Mesendoderm (in vitro differentiated cells): ENCODE measurements around the gene EFCAB6.

Source experiments
- DNase-seq: peaks from one replicate; pipeline ENCODE4 v3.0.0; 2013
- H2AK5ac ChIP-seq: 2 replicates; pipeline ENCODE4 v1.6.1; 2013; ENCODE audit warnings: low read length, inconsistent platforms
- H2BK120ac ChIP-seq: 2 replicates; pipeline ENCODE4 v1.6.1; 2013; ENCODE audit warnings: low read depth, mild to moderate bottlenecking, low read length, moderate library complexity, mixed read lengths
- H2BK15ac ChIP-seq: replicated peaks from 2 replicates; pipeline ENCODE4 v1.6.1; 2013; ENCODE audit warnings: low read depth, mild to moderate bottlenecking, moderate library complexity
- H2BK5ac ChIP-seq: 2 replicates; pipeline ENCODE4 v1.6.1; 2013; ENCODE audit warnings: low read length, inconsistent platforms
- H3K18ac ChIP-seq: 2 replicates; pipeline ENCODE4 v1.6.1; 2013; ENCODE audit warnings: mild to moderate bottlenecking, low read length, mixed read lengths
- H3K23ac ChIP-seq: one replicate; pipeline ENCODE4 v1.6.1; 2013; ENCODE audit warnings: low read length
- H3K27ac ChIP-seq: 2 replicates; pipeline ENCODE4 v1.5.1; 2013; ENCODE audit warnings: low read depth, mild to moderate bottlenecking, inconsistent platforms, low read length, moderate library complexity
- H3K27me3 ChIP-seq: 2 replicates; pipeline ENCODE4 v1.6.1; 2013; ENCODE audit warnings: low read length, control low read depth, mild to moderate bottlenecking, inconsistent platforms; ENCODE audit not compliant: insufficient read depth, poor library complexity
- H3K36me3 ChIP-seq: 2 replicates; pipeline ENCODE4 v1.6.1; 2013; ENCODE audit warnings: low read length, inconsistent platforms; ENCODE audit not compliant: control insufficient read depth, insufficient read depth
- H3K4ac ChIP-seq: one replicate; pipeline ENCODE4 v1.6.1; 2013; ENCODE audit warnings: low read depth, mild to moderate bottlenecking, low read length, moderate library complexity
- H3K4me1 ChIP-seq: 2 replicates; pipeline ENCODE4 v1.6.1; 2013; ENCODE audit warnings: low read depth, low read length, inconsistent platforms; ENCODE audit not compliant: control insufficient read depth
- H3K4me2 ChIP-seq: 2 replicates; pipeline ENCODE4 v1.6.1; 2013; ENCODE audit warnings: low read length
- H3K4me3 ChIP-seq: 2 replicates; pipeline ENCODE4 v1.5.1; 2013; ENCODE audit warnings: mild to moderate bottlenecking, low read length
- H3K56ac ChIP-seq: one replicate; pipeline ENCODE4 v1.6.1; 2013; ENCODE audit warnings: low read length
- H3K79me1 ChIP-seq: 2 replicates; pipeline ENCODE4 v1.6.1; 2013; ENCODE audit warnings: low read length, inconsistent platforms
- H3K79me2 ChIP-seq: 2 replicates; pipeline ENCODE4 v1.6.1; 2013; ENCODE audit warnings: mild to moderate bottlenecking, low read length; ENCODE audit not compliant: control insufficient read depth, insufficient read depth
- H3K9ac ChIP-seq: 2 replicates; pipeline ENCODE4 v1.6.1; 2013; ENCODE audit warnings: low read length, inconsistent platforms
- H4K5ac ChIP-seq: one replicate; pipeline ENCODE4 v1.6.1; 2013; ENCODE audit warnings: low read length
- H4K8ac ChIP-seq: one replicate; pipeline ENCODE4 v1.6.1; 2013; ENCODE audit warnings: low read depth, mild to moderate bottlenecking, control low read depth, low read length, moderate library complexity
- WGBS: extraction: QIAGEN DNeasy Blood & Tissue Kit; methylation state at CpG from one replicate; pipeline ENCODE4 v1.1.7; 2013; ENCODE audit warnings: low lambda C conversion rate, missing lambda C conversion rate; ENCODE audit not compliant: insufficient coverage; ENCODE audit errors: extremely low coverage; 5-methylcytosine and 5-hydroxymethylcytosine counted together

EFCAB6 gene

DNA sequence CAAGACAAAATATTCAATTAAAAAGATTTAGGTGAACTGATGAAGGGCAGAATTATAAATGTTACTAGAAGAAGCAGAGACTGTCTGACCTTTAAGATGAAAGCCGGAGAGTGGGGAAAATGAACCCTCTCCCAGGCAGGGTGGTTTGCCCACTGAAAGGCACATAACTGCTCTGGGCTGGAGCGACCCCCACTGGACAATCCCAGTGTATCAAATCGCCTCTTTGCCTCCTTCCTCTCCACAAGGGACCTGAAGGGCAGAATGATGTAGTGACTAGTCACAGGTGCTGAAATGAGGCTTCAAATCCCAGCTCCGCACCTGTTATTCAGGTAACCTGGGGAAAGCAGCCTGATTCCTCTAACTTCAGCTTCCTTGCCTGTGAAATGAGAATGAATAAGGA lies 69.0 kb downstream of the EFCAB6 start:
- Histone ChIP-seq H3K79me1 (no peaks in the 10 kb centered on the region), H2BK15ac (no peak overlapping the region), H3K27me3 (no peaks in the 10 kb centered on the region), H3K36me3 (no peaks in the 10 kb centered on the region), H2BK120ac (no peak overlapping the region), H3K4me2 (no peak overlapping the region), H3K4ac (no peak overlapping the region), H3K23ac (no peak overlapping the region), H4K5ac (no peak overlapping the region), H3K56ac (no peak overlapping the region), H4K8ac (no peak overlapping the region), H2BK5ac (no peak overlapping the region), H3K4me1 (no peaks in the 10 kb centered on the region), H3K27ac (no peak overlapping the region), H3K4me3 (no peak overlapping the region), H2AK5ac (no peak overlapping the region), H3K18ac (no peak overlapping the region), H3K9ac (no peak overlapping the region), H3K79me2 (no peaks in the 10 kb centered on the region)
- WGBS = no CpG with 5 or more reads among the region's 4 CpGs
- DNase-seq = peak; percentile 56

DNA sequence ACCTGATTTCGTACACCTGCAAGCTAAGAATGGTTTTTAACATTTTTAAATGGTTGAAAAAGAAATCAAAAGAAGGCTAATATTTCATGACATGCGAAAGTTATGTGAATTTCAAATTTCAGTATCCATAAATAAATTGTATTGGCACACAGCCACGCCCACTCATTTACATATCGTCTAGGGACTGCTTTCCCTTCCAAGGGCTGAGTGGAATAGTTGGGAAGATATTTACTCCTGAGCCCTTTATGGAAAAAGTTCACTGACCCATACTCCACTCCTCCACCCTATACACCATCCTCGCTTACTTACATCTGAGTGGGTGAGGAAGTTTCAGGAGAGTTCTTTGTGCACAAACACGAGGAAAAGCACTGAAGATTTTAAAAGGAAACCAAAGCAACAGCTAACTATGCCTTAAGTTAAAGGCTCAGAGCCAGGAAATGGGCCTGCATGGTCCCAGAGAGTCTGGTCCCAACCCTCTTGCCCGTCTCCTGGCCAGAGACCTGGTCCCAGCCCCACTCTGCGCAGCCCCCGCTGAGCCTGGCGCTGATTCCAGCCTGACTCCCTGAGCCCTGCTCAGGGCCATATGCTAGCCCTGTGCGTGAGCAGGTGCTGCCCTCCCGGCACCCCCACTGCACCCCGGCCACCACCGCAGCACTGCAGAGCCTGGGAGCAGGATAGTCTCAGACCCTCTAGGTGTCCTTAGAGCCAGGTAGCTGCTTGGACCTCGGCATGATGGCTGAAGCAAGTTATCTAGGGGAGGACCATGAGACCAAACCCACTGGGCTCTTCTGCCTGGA lies 69.8 kb downstream of the EFCAB6 start:
- no peak overlapping the region for H2BK5ac ChIP-seq
- no peaks in the 10 kb centered on the region for H3K4me1 ChIP-seq
- no peak overlapping the region for H2BK15ac ChIP-seq
- no peak overlapping the region for H3K4me3 ChIP-seq
- no peak overlapping the region for H4K5ac ChIP-seq
- no peak overlapping the region for H3K4ac ChIP-seq
- no peak overlapping the region for H3K18ac ChIP-seq
- no peak overlapping the region for H2AK5ac ChIP-seq
- H3K4me2 ChIP-seq = no peak overlapping the region
- no peak overlapping the region for H4K8ac ChIP-seq
- no peaks in the 10 kb centered on the region for H3K36me3 ChIP-seq
- no peaks in the 10 kb centered on the region for H3K79me2 ChIP-seq
- H3K9ac ChIP-seq = no peak overlapping the region
- no CpG with 5 or more reads among the region's 15 CpGs for WGBS
- no peaks in the 10 kb centered on the region for H3K27me3 ChIP-seq
- no peak overlapping the region for H3K23ac ChIP-seq
- no peak overlapping the region for H3K27ac ChIP-seq
- no peak overlapping the region for H3K56ac ChIP-seq
- DNase-seq = no peak
- H3K79me1 ChIP-seq = no peaks in the 10 kb centered on the region
- H2BK120ac ChIP-seq = no peak overlapping the region

DNA sequence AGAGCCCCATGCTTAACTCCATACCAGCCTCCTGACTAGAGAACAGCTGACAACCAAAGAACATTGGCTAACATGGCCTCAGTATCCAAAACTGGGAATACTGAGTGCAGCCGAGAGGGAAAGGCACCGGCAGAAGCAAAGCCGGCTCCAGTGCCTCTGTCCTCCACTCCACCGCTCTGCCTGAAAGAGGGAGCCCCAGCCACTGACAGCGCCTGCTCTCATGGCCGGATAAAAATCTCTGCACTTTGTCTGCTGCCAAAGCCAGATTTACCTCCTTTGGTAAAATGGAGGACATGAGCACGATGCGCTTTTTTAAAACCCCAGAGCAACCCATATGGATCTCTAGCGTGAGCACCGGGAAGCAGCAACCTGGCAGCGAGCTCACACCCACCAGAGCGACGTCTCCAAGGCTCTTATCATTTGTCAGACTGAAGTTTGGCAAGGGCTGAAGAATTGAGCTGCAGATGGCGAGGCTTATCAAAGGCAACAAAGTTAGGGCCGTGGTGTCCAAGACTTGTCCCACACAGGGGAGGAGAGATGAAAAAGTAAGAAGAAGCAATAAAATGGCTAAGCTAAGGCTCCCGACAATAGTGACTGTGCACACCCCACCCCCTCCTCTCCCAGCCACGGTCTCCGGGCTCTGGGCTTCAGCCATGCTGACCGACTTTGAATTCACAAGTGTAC lies 71.4 kb downstream of the EFCAB6 start:
- Histone ChIP-seq H3K56ac (no peak overlapping the region), H2AK5ac (no peak overlapping the region), H2BK120ac (no peak overlapping the region), H3K4me3 (no peak overlapping the region), H2BK5ac (no peak overlapping the region), H3K79me2 (no peaks in the 10 kb centered on the region), H3K4me2 (no peak overlapping the region), H4K8ac (no peak overlapping the region), H3K4ac (no peak overlapping the region), H3K23ac (no peak overlapping the region), H3K27me3 (no peaks in the 10 kb centered on the region), H3K4me1 (no peaks in the 10 kb centered on the region), H4K5ac (no peak overlapping the region), H3K79me1 (no peaks in the 10 kb centered on the region), H2BK15ac (no peak overlapping the region), H3K36me3 (no peaks in the 10 kb centered on the region), H3K27ac (no peak overlapping the region), H3K18ac (no peak overlapping the region), H3K9ac (no peak overlapping the region)
- no CpG with 5 or more reads among the region's 19 CpGs for WGBS
- no peak for DNase-seq

DNA sequence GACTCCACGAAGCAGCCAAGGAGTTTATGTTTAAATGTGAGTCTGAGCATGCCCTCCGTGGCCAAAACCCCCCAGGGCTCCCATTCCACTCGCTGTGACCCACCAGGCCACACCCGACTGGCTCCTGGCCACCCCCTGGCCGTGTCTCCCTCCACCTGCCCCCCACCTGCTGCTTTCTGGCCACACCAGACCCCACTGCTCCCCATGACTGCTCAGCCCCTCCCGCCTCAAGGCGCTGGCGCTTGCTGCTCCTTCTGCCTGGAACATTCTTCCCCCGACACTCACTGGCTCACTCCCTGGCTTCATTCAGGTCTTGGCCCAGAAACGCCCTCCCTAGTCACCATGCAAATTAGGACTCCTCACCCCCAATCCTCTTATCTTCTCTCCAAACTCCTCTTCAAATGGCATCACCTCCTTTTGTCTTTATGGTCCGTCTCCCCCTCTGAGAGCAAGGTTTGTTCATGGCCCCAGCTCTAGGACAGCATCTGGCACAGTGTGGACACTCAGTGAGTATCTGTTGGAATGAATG lies 72.2 kb downstream of the EFCAB6 start:
- Histone ChIP-seq H3K79me2 (no peaks in the 10 kb centered on the region), H2BK120ac (no peak overlapping the region), H2AK5ac (no peak overlapping the region), H3K4me3 (no peak overlapping the region), H3K4ac (no peak overlapping the region), H3K36me3 (no peaks in the 10 kb centered on the region), H3K56ac (no peak overlapping the region), H3K27ac (no peak overlapping the region), H3K9ac (no peak overlapping the region), H3K27me3 (no peaks in the 10 kb centered on the region), H2BK5ac (no peak overlapping the region), H3K79me1 (no peaks in the 10 kb centered on the region), H3K23ac (no peak overlapping the region), H3K18ac (no peak overlapping the region), H3K4me1 (no peaks in the 10 kb centered on the region), H4K5ac (no peak overlapping the region), H3K4me2 (no peak overlapping the region), H4K8ac (no peak overlapping the region), H2BK15ac (no peak overlapping the region)
- no CpG with 5 or more reads among the region's 11 CpGs for WGBS
- DNase-seq = no peak

DNA sequence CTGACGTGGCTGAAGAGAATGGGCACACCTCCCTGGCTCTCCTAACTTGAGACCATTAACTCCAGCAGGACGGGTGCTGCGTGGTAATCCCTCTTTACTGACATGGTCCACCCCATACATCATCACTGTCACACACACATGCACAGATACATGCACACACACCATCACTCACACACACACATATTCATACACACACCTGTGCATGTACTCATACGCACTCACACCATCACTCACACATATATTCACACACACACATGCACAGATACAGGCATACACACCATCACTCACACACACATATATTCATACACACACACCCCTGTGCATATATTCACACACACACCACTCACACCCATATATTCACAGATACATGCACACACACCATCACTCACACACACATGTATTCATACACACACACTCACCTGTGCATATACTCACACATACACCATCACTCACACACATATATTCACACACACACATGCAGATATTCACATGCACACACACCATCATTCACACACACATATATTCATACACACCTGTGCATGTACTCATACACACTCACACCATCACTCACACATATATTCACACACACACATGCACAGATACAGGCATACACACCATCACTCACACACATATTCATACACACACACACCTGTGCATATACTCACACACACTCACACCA lies 74.8 kb downstream of the EFCAB6 start:
- no peaks in the 10 kb centered on the region for H3K36me3 ChIP-seq
- H3K56ac ChIP-seq = no peak overlapping the region
- no peak overlapping the region for H3K9ac ChIP-seq
- no peak overlapping the region for H4K5ac ChIP-seq
- no peak overlapping the region for H2AK5ac ChIP-seq
- no peak overlapping the region for H2BK15ac ChIP-seq
- H2BK120ac ChIP-seq = no peak overlapping the region
- no peaks in the 10 kb centered on the region for H3K27me3 ChIP-seq
- H3K79me2 ChIP-seq = no peaks in the 10 kb centered on the region
- H3K27ac ChIP-seq = no peak overlapping the region
- no peaks in the 10 kb centered on the region for H3K79me1 ChIP-seq
- H3K4ac ChIP-seq = no peak overlapping the region
- H3K18ac ChIP-seq = no peak overlapping the region
- no peak overlapping the region for H3K23ac ChIP-seq
- WGBS = no CpG with 5 or more reads among the region's 4 CpGs
- no peak overlapping the region for H3K4me3 ChIP-seq
- no peak for DNase-seq
- H3K4me2 ChIP-seq = no peak overlapping the region
- H4K8ac ChIP-seq = no peak overlapping the region
- H2BK5ac ChIP-seq = no peak overlapping the region
- H3K4me1 ChIP-seq = no peaks in the 10 kb centered on the region
